Activated CD8-positive, alpha-beta T cell treated with anti-CD3 and anti-CD28 coated beads, Interleukin-2, amount 10 ng/mL, durations not matched to agents 7 days and 5 days (primary cell): ENCODE results near the gene MALRD1. TPM values are rescaled to one million over a fixed set of nuclear protein-coding genes. Genes with fewer than 3 reads are reported as not detected.

Source experiments
- ATAC-seq: fragments of 150-1000 bp; cut with Tn5 transposase; one replicate; pipeline ENCODE4 v1.10.0; 2021; ENCODE audit warnings: moderate library complexity
- CTCF ChIA-PET: fragments of 350-600 bp; sonication (Branson Sonifier 250); formaldehyde crosslinking; loops from one replicate; lab custom pipeline; 2021; ENCODE audit warnings: antibody characterized with exemption; lab: Charles Lee
- POLR2A ChIA-PET: fragments of 350-600 bp; sonication (Branson Sonifier 250); formaldehyde crosslinking; loops from one replicate; lab custom pipeline; 2021; ENCODE audit warnings: antibody characterized with exemption; lab: Charles Lee
- DNase-seq: peaks from one replicate; pipeline ENCODE4 v3.0.0-alpha.2; 2020
- H3K27ac Mint-ChIP-seq: one replicate; pipeline ENCODE4 v1.8.0; 2021; ENCODE audit warnings: mild to moderate bottlenecking, mixed read lengths
- H3K27me3 Mint-ChIP-seq: one replicate; pipeline ENCODE4 v1.8.0; 2021; ENCODE audit warnings: low read depth, mixed read lengths
- H3K36me3 Mint-ChIP-seq: one replicate; pipeline ENCODE4 v1.8.0; 2021; ENCODE audit warnings: low read depth, mixed read lengths
- H3K4me1 Mint-ChIP-seq: one replicate; pipeline ENCODE4 v1.8.0; 2021; ENCODE audit warnings: low read depth, mixed read lengths
- H3K4me3 Mint-ChIP-seq: one replicate; pipeline ENCODE4 v1.8.0; 2021; ENCODE audit warnings: mild to moderate bottlenecking, mixed read lengths
- H3K9me3 Mint-ChIP-seq: one replicate; pipeline ENCODE4 v1.8.0; 2022; ENCODE audit warnings: mixed read lengths; ENCODE audit not compliant: insufficient read depth
- total RNA-seq, 2 experiments: library from RNA; stranded (reverse); gene quantifications; one replicate each; pipeline ENCODE4 v1.2.3, GENCODE V29; 2021

MALRD1 gene
- total RNA-seq, 2 experiments from 2014 or later, result not detected

DNA sequence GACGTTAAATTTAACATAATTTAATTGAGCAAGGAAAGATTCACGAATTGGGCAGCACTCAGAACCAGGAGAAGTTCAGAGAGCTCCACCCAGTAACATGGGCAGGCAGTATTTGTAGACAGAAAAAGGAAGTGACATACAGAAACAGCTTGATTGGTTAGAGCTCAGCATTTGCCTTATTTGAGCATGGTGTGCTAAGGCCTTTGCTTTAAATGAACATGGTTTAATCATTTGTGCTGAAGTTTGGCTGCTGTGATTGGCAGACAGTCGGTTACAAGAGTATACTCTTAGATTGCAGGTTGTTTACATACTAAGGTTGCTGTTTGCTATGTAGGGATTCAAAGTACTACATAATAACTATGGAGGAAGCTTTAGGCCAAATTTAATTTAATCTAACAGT is 199.2 kb downstream of the MALRD1 start:
- H3K4me1 Mint-ChIP-seq, result no peaks in the 10 kb centered on the region
- no peak overlapping the region for H3K4me3 Mint-ChIP-seq
- POLR2A ChIA-PET, result no interaction called here
- CTCF ChIA-PET, result no interaction called here
- H3K27me3 Mint-ChIP-seq, result no peaks in the 10 kb centered on the region
- DNase-seq (no peak), ATAC-seq (no peak)
- no peaks in the 10 kb centered on the region for H3K36me3 Mint-ChIP-seq
- H3K27ac Mint-ChIP-seq, result no peak overlapping the region
- peaks cover 8% of the 10 kb centered on the region for H3K9me3 Mint-ChIP-seq

DNA sequence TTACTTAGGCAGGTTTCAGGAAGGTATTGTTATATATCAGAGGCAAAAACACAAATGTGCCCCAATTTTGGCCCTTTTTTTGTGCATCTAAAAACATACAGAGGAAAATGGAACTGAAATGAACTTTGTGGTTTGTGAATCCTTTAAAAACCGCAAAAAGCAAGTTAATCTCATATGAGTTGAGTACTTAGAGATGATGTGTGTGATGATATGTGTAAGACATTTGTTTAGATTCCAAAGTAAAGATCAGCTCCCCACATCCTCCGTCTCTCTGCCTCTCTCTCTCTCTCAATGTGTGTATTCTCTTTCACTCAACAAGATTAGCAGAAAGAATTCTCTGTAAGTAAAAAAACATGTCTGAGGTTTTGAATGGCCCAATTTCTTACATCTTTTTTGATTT is 201.9 kb downstream of the MALRD1 start:
- ChIA-PET CTCF (no interaction called here), POLR2A (no interaction called here)
- no peak for DNase-seq
- ATAC-seq, result no peak
- Mint-ChIP-seq H3K4me1 (no peaks in the 10 kb centered on the region), H3K27ac (no peak overlapping the region), H3K9me3 (peaks cover 9% of the 10 kb centered on the region), H3K4me3 (no peak overlapping the region), H3K36me3 (no peaks in the 10 kb centered on the region), H3K27me3 (no peaks in the 10 kb centered on the region)

- no peak for DNase-seq
- Mint-ChIP-seq H3K4me1 (no peaks in the 10 kb centered on the region), H3K4me3 (no peak overlapping the region), H3K27me3 (no peaks in the 10 kb centered on the region), H3K36me3 (no peaks in the 10 kb centered on the region), H3K27ac (no peak overlapping the region), H3K9me3 (peaks cover 13% of the 10 kb centered on the region)
- ChIA-PET POLR2A (no interaction called here), CTCF (no interaction called here)
- no peak for ATAC-seq
Measured at GRCh38 chr10:19252531-19252930, 203.9 kb downstream of the MALRD1 start.

DNA sequence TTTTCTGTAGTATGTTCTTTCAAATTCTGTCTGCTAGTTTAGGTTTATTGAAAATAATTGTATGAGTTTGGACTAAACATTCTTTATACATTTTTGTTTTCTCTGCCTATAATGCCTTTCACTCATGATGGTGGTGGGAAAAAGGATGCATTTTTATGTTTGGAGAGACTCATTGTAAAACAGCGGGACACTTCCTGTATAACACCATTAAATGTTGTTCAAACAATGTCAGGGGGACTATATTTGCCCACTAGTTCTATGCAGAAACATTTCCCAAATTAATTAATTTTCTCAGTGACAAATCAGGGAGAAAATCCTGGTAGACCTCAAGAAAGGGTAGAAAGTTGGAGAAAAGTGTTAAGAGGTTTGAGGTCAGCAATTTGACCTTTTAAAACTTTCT is 207.7 kb downstream of the MALRD1 start:
- ATAC-seq, result no peak
- Mint-ChIP-seq H3K27me3 (no peaks in the 10 kb centered on the region), H3K4me1 (no peaks in the 10 kb centered on the region), H3K4me3 (no peak overlapping the region), H3K9me3 (peaks cover 17% of the 10 kb centered on the region), H3K36me3 (no peaks in the 10 kb centered on the region), H3K27ac (no peak overlapping the region)
- no peak for DNase-seq
- CTCF ChIA-PET, result no interaction called here
- POLR2A ChIA-PET, result no interaction called here

- POLR2A ChIA-PET, result no interaction called here
- Mint-ChIP-seq H3K36me3 (no peaks in the 10 kb centered on the region), H3K27me3 (no peaks in the 10 kb centered on the region), H3K27ac (no peak overlapping the region), H3K4me1 (no peaks in the 10 kb centered on the region), H3K4me3 (no peak overlapping the region), H3K9me3 (peaks cover 24% of the 10 kb centered on the region)
- ATAC-seq (no peak), DNase-seq (no peak)
- CTCF ChIA-PET, result no interaction called here
Measured at GRCh38 chr10:19263262-19263661, 214.7 kb downstream of the MALRD1 start.

DNA sequence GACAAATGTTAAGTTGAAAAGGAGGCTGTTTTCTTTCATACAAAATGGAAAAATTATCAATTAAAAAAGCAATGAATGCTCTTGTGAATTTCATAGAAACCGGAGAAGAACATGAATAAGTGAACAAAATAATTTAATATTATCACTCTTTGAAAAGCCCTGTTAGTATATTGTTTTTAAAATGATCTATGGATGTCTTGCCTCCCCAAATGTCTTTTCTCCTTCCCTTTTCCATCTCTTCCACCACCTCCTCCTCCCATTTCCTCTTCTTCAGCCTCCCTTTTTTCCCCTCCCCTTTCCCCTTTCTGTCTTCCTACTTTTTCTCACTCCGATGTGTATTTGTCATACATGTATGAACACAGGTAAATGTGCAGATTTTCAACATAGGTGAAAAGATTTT is 234.7 kb downstream of the MALRD1 start:
- Mint-ChIP-seq H3K4me1 (no peaks in the 10 kb centered on the region), H3K27ac (no peak overlapping the region), H3K4me3 (no peak overlapping the region), H3K27me3 (no peaks in the 10 kb centered on the region), H3K36me3 (no peaks in the 10 kb centered on the region), H3K9me3 (no peaks in the 10 kb centered on the region)
- DNase-seq (no peak), ATAC-seq (no peak)
- POLR2A ChIA-PET, result no interaction called here
- CTCF ChIA-PET, result no interaction called here

- DNase-seq, result no peak
- no peaks in the 10 kb centered on the region for H3K9me3 Mint-ChIP-seq
- no peaks in the 10 kb centered on the region for H3K4me1 Mint-ChIP-seq
- no peak overlapping the region for H3K27ac Mint-ChIP-seq
- CTCF ChIA-PET, result no interaction called here
- no peak overlapping the region for H3K4me3 Mint-ChIP-seq
- no peak for ATAC-seq
- H3K36me3 Mint-ChIP-seq, result no peaks in the 10 kb centered on the region
- POLR2A ChIA-PET, result no interaction called here
- no peaks in the 10 kb centered on the region for H3K27me3 Mint-ChIP-seq
Measured at GRCh38 chr10:19283786-19284185, 235.2 kb downstream of the MALRD1 start.

GRCh38 chr10:19290770-19291169 is 242.2 kb downstream of the MALRD1 start:
- ChIA-PET CTCF (no interaction called here), POLR2A (no interaction called here)
- no peak overlapping the region for H3K27ac Mint-ChIP-seq
- no peak for DNase-seq
- H3K4me1 Mint-ChIP-seq, result no peaks in the 10 kb centered on the region
- H3K4me3 Mint-ChIP-seq, result no peak overlapping the region
- no peaks in the 10 kb centered on the region for H3K27me3 Mint-ChIP-seq
- ATAC-seq, result no peak
- no peaks in the 10 kb centered on the region for H3K36me3 Mint-ChIP-seq
- H3K9me3 Mint-ChIP-seq, result peaks cover 6% of the 10 kb centered on the region

GRCh38 chr10:19294233-19294632 is 245.6 kb downstream of the MALRD1 start:
- H3K27ac Mint-ChIP-seq, result no peak overlapping the region
- CTCF ChIA-PET, result no interaction called here

DNA sequence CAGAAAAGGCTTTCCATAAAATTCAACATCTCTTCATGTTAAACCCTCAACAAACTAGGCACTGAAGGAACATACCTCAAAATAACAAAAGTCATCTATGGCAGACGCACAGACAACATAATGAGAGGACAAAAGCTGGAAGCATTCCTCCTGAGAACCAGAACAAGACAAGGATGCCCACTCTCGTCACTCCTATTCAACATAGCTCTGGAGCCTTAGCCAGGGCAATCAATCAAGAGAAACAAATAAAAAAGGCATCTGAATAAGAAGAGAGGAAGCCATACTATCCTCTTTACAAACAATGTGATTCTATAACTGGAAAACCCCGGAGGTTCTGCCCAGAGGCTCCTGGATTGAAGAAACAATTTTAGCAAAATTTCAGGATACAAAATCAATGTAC is 251.0 kb downstream of the MALRD1 start:
- no peak for DNase-seq
- H3K9me3 Mint-ChIP-seq, result peaks cover 11% of the 10 kb centered on the region
- H3K4me3 Mint-ChIP-seq, result no peak overlapping the region
- H3K27me3 Mint-ChIP-seq, result no peaks in the 10 kb centered on the region
- H3K27ac Mint-ChIP-seq, result no peak overlapping the region
- ChIA-PET CTCF (no interaction called here), POLR2A (no interaction called here)
- H3K36me3 Mint-ChIP-seq, result no peaks in the 10 kb centered on the region
- ATAC-seq, result no peak
- H3K4me1 Mint-ChIP-seq, result no peaks in the 10 kb centered on the region

More at GRCh38 chr10:19294233-19294632, 245.6 kb downstream of the MALRD1 start:
- H3K4me3 Mint-ChIP-seq, result no peak overlapping the region
- ATAC-seq (no peak), DNase-seq (no peak)
- no peaks in the 10 kb centered on the region for H3K27me3 Mint-ChIP-seq
- H3K4me1 Mint-ChIP-seq, result no peaks in the 10 kb centered on the region
- H3K36me3 Mint-ChIP-seq, result no peaks in the 10 kb centered on the region
- POLR2A ChIA-PET, result no interaction called here
- H3K9me3 Mint-ChIP-seq, result peaks cover 8% of the 10 kb centered on the region

DNA sequence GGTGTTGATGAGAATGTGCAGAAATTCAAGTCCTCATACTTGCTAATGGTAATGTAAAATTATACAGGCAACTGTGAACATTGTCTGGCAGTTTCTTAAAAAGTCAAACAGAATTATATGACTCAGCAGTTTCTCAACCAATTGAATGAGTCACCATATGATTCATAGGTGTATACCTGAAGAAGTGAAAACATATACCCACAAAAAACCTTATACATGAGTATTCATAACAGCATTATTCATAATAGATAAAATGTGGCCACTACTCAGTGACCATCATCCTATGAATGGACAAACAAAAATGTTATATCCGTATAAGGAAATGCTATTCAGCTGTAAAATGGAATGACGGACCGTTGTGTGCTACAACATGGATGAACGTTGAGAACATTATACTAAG is 253.5 kb downstream of the MALRD1 start:
- ATAC-seq (no peak), DNase-seq (no peak)
- Mint-ChIP-seq H3K9me3 (peaks cover 13% of the 10 kb centered on the region), H3K27me3 (no peaks in the 10 kb centered on the region), H3K36me3 (no peaks in the 10 kb centered on the region), H3K4me1 (no peaks in the 10 kb centered on the region), H3K27ac (no peak overlapping the region), H3K4me3 (no peak overlapping the region)
- CTCF ChIA-PET, result no interaction called here
- POLR2A ChIA-PET, result no interaction called here

- no peak overlapping the region for H3K4me3 Mint-ChIP-seq
- CTCF ChIA-PET, result interaction anchor here (0.6 kb wide), 1 partner anchor 13 kb away, joined by 3 read pairs; no protein-coding TSS in a partner anchor
Measured at GRCh38 chr10:19310066-19310465, 261.5 kb downstream of the MALRD1 start.

DNA sequence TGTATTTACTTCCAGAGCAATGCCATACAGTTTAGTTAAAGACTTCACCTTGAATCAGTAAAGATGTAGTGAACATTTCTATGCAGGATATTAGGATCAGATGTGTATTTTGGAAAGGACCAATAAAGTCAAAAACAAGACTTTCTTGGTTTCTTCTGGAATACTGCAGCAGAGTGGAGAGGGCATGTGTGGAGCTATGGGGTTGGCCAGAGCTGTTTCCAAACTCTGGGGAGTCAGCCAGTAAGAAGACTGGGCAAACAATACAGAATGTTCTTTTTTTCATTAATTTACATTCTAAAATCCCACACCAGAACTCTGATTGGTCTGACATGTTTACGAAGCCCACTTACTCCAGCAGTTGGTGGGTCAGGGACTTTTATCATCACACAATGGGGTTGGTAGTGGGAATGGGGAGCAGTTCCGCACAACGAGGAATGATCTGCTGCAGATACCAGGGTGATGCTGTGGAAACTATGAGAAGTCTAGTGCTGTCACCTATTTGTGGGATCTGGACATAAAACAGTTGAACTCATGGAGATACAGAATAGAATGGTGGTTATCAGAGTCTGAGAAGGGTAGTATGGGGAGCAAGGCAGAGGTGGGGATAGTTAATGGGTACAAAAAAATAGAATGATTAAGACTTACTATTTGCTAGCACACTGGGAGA is 267.7 kb downstream of the MALRD1 start:
- H3K4me3 Mint-ChIP-seq, result no peak overlapping the region
- H3K36me3 Mint-ChIP-seq, result no peaks in the 10 kb centered on the region
- peaks cover 3% of the 10 kb centered on the region for H3K9me3 Mint-ChIP-seq
- H3K27me3 Mint-ChIP-seq, result no peaks in the 10 kb centered on the region
- no peaks in the 10 kb centered on the region for H3K4me1 Mint-ChIP-seq
- ChIA-PET CTCF (no interaction called here), POLR2A (no interaction called here)
- no peak for DNase-seq
- H3K27ac Mint-ChIP-seq, result no peak overlapping the region
- no peak for ATAC-seq

More at GRCh38 chr10:19310066-19310465, 261.5 kb downstream of the MALRD1 start:
- Mint-ChIP-seq H3K27ac (no peak overlapping the region), H3K4me1 (no peaks in the 10 kb centered on the region), H3K9me3 (peaks cover 2% of the 10 kb centered on the region), H3K36me3 (no peaks in the 10 kb centered on the region), H3K27me3 (no peaks in the 10 kb centered on the region)
- ATAC-seq (no peak), DNase-seq (no peak)
- POLR2A ChIA-PET, result no interaction called here
